Right lobe of liver (tissue), 6 donors: ENCODE results near the gene PCNX1. TPM values are rescaled to one million over a fixed set of nuclear protein-coding genes. Genes with fewer than 3 reads are reported as not detected.
"Not testable (repeated sequence)": the region's sequence is repeated elsewhere in the genome, so short reads cannot be mapped to it uniquely, and the experiment has no call there.

Experiments
- ATAC-seq, 4 donors: fragments of 200-7000 bp; cut with Tn5 transposase; one replicate each; pipeline ENCODE4 v1.9.1; 2020; ENCODE audit warnings: mild to moderate bottlenecking in 4 of 4, moderate library complexity in 4 of 4
- DNase-seq, 3 donors: peaks; one replicate each; pipeline ENCODE4 v3.0.0-alpha.2; 2020
- H3K27ac ChIP-seq, 3 donors: fragments of 200-600 bp; one replicate each; pipeline ENCODE4 v1.8.0; 2022
- H3K27me3 ChIP-seq, 2 donors: fragments of 200-600 bp; one replicate each; pipeline ENCODE4 v1.8.0; 2022
- H3K36me3 ChIP-seq, 4 donors: fragments of 200-600 bp; sonication (generic) in 1 of 4; one replicate each; pipeline versions ENCODE4 v1.5.1 to v1.8.0; 2017 to 2022; ENCODE audit warnings: control low read depth in 1 of 4
- H3K4me1 ChIP-seq, 4 donors: fragments of 200-600 bp; sonication (generic) in 1 of 4; one replicate each; pipeline versions ENCODE4 v1.5.1 to v1.8.0; 2017 to 2022; ENCODE audit warnings: control low read depth in 1 of 4
- H3K4me3 ChIP-seq, 3 donors: fragments of 200-600 bp; one replicate each; pipeline ENCODE4 v1.8.0; 2022
- H3K9me3 ChIP-seq, 4 donors: fragments of 200-600 bp; sonication (generic) in 1 of 4; one replicate each; pipeline versions ENCODE4 v1.5.1 to v1.8.0; 2017 to 2022; ENCODE audit warnings: control low read depth in 1 of 4
- CTCF ChIP-seq, 4 donors: fragments of 200-600 bp in 3 of 4; fragments of 450-650 bp in 1 of 4; IDR thresholded peaks; one replicate each; pipeline versions ENCODE4 v1.5.1 to v1.8.0; 2016 to 2022; ENCODE audit warnings: antibody characterized with exemption in 4 of 4, mild to moderate bottlenecking in 2 of 4
- POLR2A ChIP-seq: fragments of 450-650 bp; IDR thresholded peaks from one replicate; pipeline ENCODE4 v1.6.1; 2017; ENCODE audit warnings: antibody characterized with exemption, mild to moderate bottlenecking
- WGBS: methylation state at CpG from one replicate; pipeline ENCODE4 v1.1.6; 2018; ENCODE audit warnings: low coverage, low lambda C conversion rate; ENCODE audit not compliant: insufficient coverage; ENCODE audit errors: missing lambda C conversion rate; 5-methylcytosine and 5-hydroxymethylcytosine counted together
- intact Hi-C, 2 donors: fragments of 100-400 bp; cut with DNase I; formaldehyde crosslinking; loops; one replicate each; pipeline versions ENCODE4 v1.11.2 to v1.14.1; 2022
- total RNA-seq, 6 experiments: library from RNA; depleted of rRNA in 2 of 6; stranded (reverse); fragments of >200 nt in 2 of 6; fragmentation: NEBNext Ultra II Directional in 3 of 6; extraction: Animal tissue kit (Norgen Biotek cat#: 25700) in 3 of 6; gene quantifications; one replicate each; pipeline versions ENCODE4 v1.1.0 to v1.2.4, GENCODE V29; 2016 to 2023
- donor health status: DM: no; HTN: yes; CAD: no.
- donor health status: DM: no; HTN: no; CAD: no.
- donor health status: DM: no; HTN: no; CAD: no.
- donor health status: DM: no; HTN: yes; CAD: no.
- donor health status: DM: no; HTN: yes; CAD: no.

The PCNX1 gene
- total RNA-seq, 6 experiments from 2014 or later = 25.4 to 33.2 (median 29.3) TPM

GRCh38 chr14:71121001-71121400 lies 213.7 kb downstream of the PCNX1 start:
- H3K27me3 ChIP-seq = no peaks in the 10 kb centered on the region
- WGBS = 80% methylated on average over 1 of the region's 1 CpG
- no peak overlapping the region for H3K27ac ChIP-seq
- no peak overlapping the region for H3K4me3 ChIP-seq
- no peak for ATAC-seq
- TF ChIP-seq POLR2A (no peak), CTCF (IDR thresholded peaks at IDR 0.05) (no peak)
- no peaks in the 10 kb centered on the region for H3K9me3 ChIP-seq
- H3K36me3 ChIP-seq = no peaks in the 10 kb centered on the region
- DNase-seq = no peak
- peaks cover 0 to 50% (median 9%) of the 10 kb centered on the region in 4 donors for H3K4me1 ChIP-seq
- intact Hi-C loops = no loop called here

GRCh38 chr14:71121711-71122110 lies 214.5 kb downstream of the PCNX1 start:
- TF ChIP-seq CTCF (IDR thresholded peaks at IDR 0.05) = no peak
- intact Hi-C loops = no loop called here
- no peak for DNase-seq

GRCh38 chr14:71122866-71123565 lies 215.8 kb downstream of the PCNX1 start:
- H3K27me3 ChIP-seq = no peaks in the 10 kb centered on the region
- WGBS = 53% methylated on average over 2 of the region's 2 CpGs
- TF ChIP-seq POLR2A (no peak), CTCF (IDR thresholded peaks at IDR 0.05) (no peak)
- peaks cover 0 to 30% (median 7%) of the 10 kb centered on the region in 4 donors for H3K4me1 ChIP-seq
- intact Hi-C loops = no loop called here
- no peaks in the 10 kb centered on the region for H3K36me3 ChIP-seq
- no peak overlapping the region for H3K27ac ChIP-seq
- H3K9me3 ChIP-seq = no peaks in the 10 kb centered on the region
- no peak overlapping the region for H3K4me3 ChIP-seq
- DNase-seq (no peak), ATAC-seq (no peak)

More at GRCh38 chr14:71121711-71122110, 214.5 kb downstream of the PCNX1 start:
- no peak overlapping the region for H3K4me3 ChIP-seq
- no peaks in the 10 kb centered on the region for H3K27me3 ChIP-seq
- no peaks in the 10 kb centered on the region for H3K9me3 ChIP-seq
- no peaks in the 10 kb centered on the region for H3K36me3 ChIP-seq
- peaks cover 0 to 43% (median 7%) of the 10 kb centered on the region in 4 donors for H3K4me1 ChIP-seq
- no peak overlapping the region for H3K27ac ChIP-seq
- ATAC-seq = peak in 1 of 4 donors; percentile 5
- 85% methylated on average over 3 of the region's 5 CpGs for WGBS

GRCh38 chr14:71123579-71124135 lies 216.4 kb downstream of the PCNX1 start:
- H3K4me1 ChIP-seq = peaks cover 0 to 25% (median 7%) of the 10 kb centered on the region in 4 donors
- TF ChIP-seq POLR2A (no peak), CTCF (IDR thresholded peaks at IDR 0.05) (no peak)
- DNase-seq = no peak
- no peaks in the 10 kb centered on the region for H3K36me3 ChIP-seq
- intact Hi-C loops = no loop called here
- H3K27ac ChIP-seq = no peak overlapping the region
- 90% methylated on average over 4 of the region's 4 CpGs for WGBS
- no peaks in the 10 kb centered on the region for H3K27me3 ChIP-seq
- no peak overlapping the region for H3K4me3 ChIP-seq
- ATAC-seq = peak in 1 of 4 donors; percentile 7
- no peaks in the 10 kb centered on the region for H3K9me3 ChIP-seq

- not testable (repeated sequence) for H3K27ac ChIP-seq, ATAC-seq, DNase-seq, H3K36me3 ChIP-seq, H3K27me3 ChIP-seq, H3K9me3 ChIP-seq, H3K4me1 ChIP-seq, H3K4me3 ChIP-seq
- intact Hi-C loops = loop anchor here (10.0 kb wide), 2 partner anchors 185 to 625 kb away; no protein-coding TSS in a partner anchor
- 90% methylated on average over 9 of the region's 9 CpGs for WGBS
Measured at GRCh38 chr14:71129716-71130490, 222.6 kb downstream of the PCNX1 start.
